Measurements from ENCODE around the gene COL4A3. TPM values are rescaled to one million over a fixed set of nuclear protein-coding genes. Genes with fewer than 3 reads are reported as not detected.

The COL4A3 gene
- total RNA-seq, 1 donor from 2014 or later: 0.32 TPM

GRCh38 chr2:227147023-227147422, 17.4 kb upstream of the COL4A3 start:
- peaks cover 2% of the 10 kb centered on the region for H3K36me3 Mint-ChIP-seq (ENCODE audit: unreplicated experiment)
- H3K27ac Mint-ChIP-seq (ENCODE audit: unreplicated experiment): no peak overlapping the region
- TF ChIP-seq CTCF (IDR thresholded peaks at IDR 0.05): no peak
- no peaks in the 10 kb centered on the region for H3K4me1 Mint-ChIP-seq (ENCODE audit: unreplicated experiment)
- no peaks in the 10 kb centered on the region for H3K27me3 Mint-ChIP-seq (ENCODE audit: unreplicated experiment)
- DNase-seq (ENCODE audit: extremely low spot score, unreplicated experiment): no peak
- no peak overlapping the region for H3K4me3 Mint-ChIP-seq (ENCODE audit: unreplicated experiment)
- peaks cover 3% of the 10 kb centered on the region for H3K9me3 Mint-ChIP-seq (ENCODE audit: unreplicated experiment)

- no peak overlapping the region for H3K27ac Mint-ChIP-seq (ENCODE audit: unreplicated experiment)
- H3K4me1 Mint-ChIP-seq (ENCODE audit: unreplicated experiment): no peaks in the 10 kb centered on the region
- H3K9me3 Mint-ChIP-seq (ENCODE audit: unreplicated experiment): peaks cover 3% of the 10 kb centered on the region
- TF ChIP-seq CTCF (IDR thresholded peaks at IDR 0.05): no peak
- H3K4me3 Mint-ChIP-seq (ENCODE audit: unreplicated experiment): no peak overlapping the region
- H3K36me3 Mint-ChIP-seq (ENCODE audit: unreplicated experiment): peaks cover 2% of the 10 kb centered on the region
- no peak for DNase-seq (ENCODE audit: extremely low spot score, unreplicated experiment)
- no peaks in the 10 kb centered on the region for H3K27me3 Mint-ChIP-seq (ENCODE audit: unreplicated experiment)
These were observed 16.3 kb upstream of the COL4A3 start for GRCh38 chr2:227148106-227148505.

GRCh38 chr2:227150222-227150936, 14.0 kb upstream of the COL4A3 start:
- Mint-ChIP-seq H3K9me3 (ENCODE audit: unreplicated experiment) (peaks cover 3% of the 10 kb centered on the region), H3K4me3 (ENCODE audit: unreplicated experiment) (no peak overlapping the region), H3K4me1 (ENCODE audit: unreplicated experiment) (no peaks in the 10 kb centered on the region), H3K27ac (ENCODE audit: unreplicated experiment) (no peak overlapping the region), H3K36me3 (ENCODE audit: unreplicated experiment) (peaks cover 2% of the 10 kb centered on the region), H3K27me3 (ENCODE audit: unreplicated experiment) (no peaks in the 10 kb centered on the region)
- no peak for TF ChIP-seq CTCF (IDR thresholded peaks at IDR 0.05)
- DNase-seq (ENCODE audit: extremely low spot score, unreplicated experiment): no peak

- no peaks in the 10 kb centered on the region for H3K9me3 Mint-ChIP-seq (ENCODE audit: unreplicated experiment)
- no peak for TF ChIP-seq CTCF (IDR thresholded peaks at IDR 0.05)
- no peak for DNase-seq (ENCODE audit: extremely low spot score, unreplicated experiment)
- no peaks in the 10 kb centered on the region for H3K4me1 Mint-ChIP-seq (ENCODE audit: unreplicated experiment)
- H3K36me3 Mint-ChIP-seq (ENCODE audit: unreplicated experiment): peaks cover 2% of the 10 kb centered on the region
- H3K4me3 Mint-ChIP-seq (ENCODE audit: unreplicated experiment): no peak overlapping the region
- H3K27me3 Mint-ChIP-seq (ENCODE audit: unreplicated experiment): peaks cover 3% of the 10 kb centered on the region
- no peak overlapping the region for H3K27ac Mint-ChIP-seq (ENCODE audit: unreplicated experiment)
These were observed 12.2 kb upstream of the COL4A3 start for GRCh38 chr2:227152093-227152766.

GRCh38 chr2:227153307-227153706, 11.1 kb upstream of the COL4A3 start:
- Mint-ChIP-seq H3K4me1 (ENCODE audit: unreplicated experiment) (no peaks in the 10 kb centered on the region), H3K9me3 (ENCODE audit: unreplicated experiment) (no peaks in the 10 kb centered on the region), H3K36me3 (ENCODE audit: unreplicated experiment) (peaks cover 2% of the 10 kb centered on the region), H3K4me3 (ENCODE audit: unreplicated experiment) (no peak overlapping the region), H3K27ac (ENCODE audit: unreplicated experiment) (no peak overlapping the region), H3K27me3 (ENCODE audit: unreplicated experiment) (peaks cover 7% of the 10 kb centered on the region)
- no peak for DNase-seq (ENCODE audit: extremely low spot score, unreplicated experiment)
- no peak for TF ChIP-seq CTCF (IDR thresholded peaks at IDR 0.05)

All from osteocyte (in vitro differentiated cells).